GM10266 (cell line): ENCODE data around the gene GRIK1.
"Not testable (repeated sequence)": the region's sequence is repeated elsewhere in the genome, so short reads cannot be mapped to it uniquely, and the experiment has no call there.

Experiments
- DNase-seq: peaks from one replicate; pipeline ENCODE4 v3.0.0; 2012; ENCODE audit errors: extremely low spot score
- CTCF ChIP-seq: IDR thresholded peaks from 2 replicates; pipeline ENCODE4 v1.5.1; 2012; ENCODE audit warnings: mild to moderate bottlenecking, low read depth; ENCODE audit not compliant: control insufficient read depth, insufficient read depth; ENCODE audit errors: missing control alignments

The GRIK1 gene

GRCh38 chr21:29624776-29625175 is 315.0 kb downstream of the GRIK1 start:
- no peak for TF ChIP-seq CTCF
- no peak for DNase-seq

GRCh38 chr21:29621525-29621924 is 318.3 kb downstream of the GRIK1 start:
- no peak for DNase-seq
- no peak for TF ChIP-seq CTCF

- no peak for TF ChIP-seq CTCF
- no peak for DNase-seq
Measured at GRCh38 chr21:29616209-29616751, 323.5 kb downstream of the GRIK1 start.

- DNase-seq: no peak
- no peak for TF ChIP-seq CTCF
Measured at GRCh38 chr21:29613877-29614276, 325.9 kb downstream of the GRIK1 start.

GRCh38 chr21:29613021-29613420 is 326.8 kb downstream of the GRIK1 start:
- no peak for DNase-seq
- TF ChIP-seq CTCF: no peak

- no peak for TF ChIP-seq CTCF
- no peak for DNase-seq
Measured at GRCh38 chr21:29610779-29611360, 328.9 kb downstream of the GRIK1 start.

GRCh38 chr21:29606613-29607012 is 333.2 kb downstream of the GRIK1 start:
- no peak for DNase-seq
- no peak for TF ChIP-seq CTCF

- not testable (repeated sequence) for DNase-seq
Measured at GRCh38 chr21:29605219-29605618, 334.6 kb downstream of the GRIK1 start.
